T-helper 2 cell treated with Interferon-gamma antibody and Interleukin-4, amounts not matched to agents 100 ng/mL and 5 ng/mL, for 36 hours (primary cell): ENCODE results near the gene PROM2. TPM values are rescaled to one million over a fixed set of nuclear protein-coding genes. Genes with fewer than 3 reads are reported as not detected.
"Not testable (repeated sequence)": the region's sequence is repeated elsewhere in the genome, so short reads cannot be mapped to it uniquely, and the experiment has no call there.

Experiments
- intact Hi-C: fragments of 100-400 bp; cut with micrococcal nuclease; formaldehyde crosslinking; loops from one replicate; pipeline ENCODE4 v1.15.1; 2023
- total RNA-seq: library from RNA; stranded (reverse); gene quantifications from 2 replicates; pipeline ENCODE4 v1.2.3, GENCODE V29; 2022

The PROM2 gene, protein sequence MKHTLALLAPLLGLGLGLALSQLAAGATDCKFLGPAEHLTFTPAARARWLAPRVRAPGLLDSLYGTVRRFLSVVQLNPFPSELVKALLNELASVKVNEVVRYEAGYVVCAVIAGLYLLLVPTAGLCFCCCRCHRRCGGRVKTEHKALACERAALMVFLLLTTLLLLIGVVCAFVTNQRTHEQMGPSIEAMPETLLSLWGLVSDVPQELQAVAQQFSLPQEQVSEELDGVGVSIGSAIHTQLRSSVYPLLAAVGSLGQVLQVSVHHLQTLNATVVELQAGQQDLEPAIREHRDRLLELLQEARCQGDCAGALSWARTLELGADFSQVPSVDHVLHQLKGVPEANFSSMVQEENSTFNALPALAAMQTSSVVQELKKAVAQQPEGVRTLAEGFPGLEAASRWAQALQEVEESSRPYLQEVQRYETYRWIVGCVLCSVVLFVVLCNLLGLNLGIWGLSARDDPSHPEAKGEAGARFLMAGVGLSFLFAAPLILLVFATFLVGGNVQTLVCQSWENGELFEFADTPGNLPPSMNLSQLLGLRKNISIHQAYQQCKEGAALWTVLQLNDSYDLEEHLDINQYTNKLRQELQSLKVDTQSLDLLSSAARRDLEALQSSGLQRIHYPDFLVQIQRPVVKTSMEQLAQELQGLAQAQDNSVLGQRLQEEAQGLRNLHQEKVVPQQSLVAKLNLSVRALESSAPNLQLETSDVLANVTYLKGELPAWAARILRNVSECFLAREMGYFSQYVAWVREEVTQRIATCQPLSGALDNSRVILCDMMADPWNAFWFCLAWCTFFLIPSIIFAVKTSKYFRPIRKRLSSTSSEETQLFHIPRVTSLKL
- 0.34 and 0.48 TPM in 2 replicates for total RNA-seq

DNA sequence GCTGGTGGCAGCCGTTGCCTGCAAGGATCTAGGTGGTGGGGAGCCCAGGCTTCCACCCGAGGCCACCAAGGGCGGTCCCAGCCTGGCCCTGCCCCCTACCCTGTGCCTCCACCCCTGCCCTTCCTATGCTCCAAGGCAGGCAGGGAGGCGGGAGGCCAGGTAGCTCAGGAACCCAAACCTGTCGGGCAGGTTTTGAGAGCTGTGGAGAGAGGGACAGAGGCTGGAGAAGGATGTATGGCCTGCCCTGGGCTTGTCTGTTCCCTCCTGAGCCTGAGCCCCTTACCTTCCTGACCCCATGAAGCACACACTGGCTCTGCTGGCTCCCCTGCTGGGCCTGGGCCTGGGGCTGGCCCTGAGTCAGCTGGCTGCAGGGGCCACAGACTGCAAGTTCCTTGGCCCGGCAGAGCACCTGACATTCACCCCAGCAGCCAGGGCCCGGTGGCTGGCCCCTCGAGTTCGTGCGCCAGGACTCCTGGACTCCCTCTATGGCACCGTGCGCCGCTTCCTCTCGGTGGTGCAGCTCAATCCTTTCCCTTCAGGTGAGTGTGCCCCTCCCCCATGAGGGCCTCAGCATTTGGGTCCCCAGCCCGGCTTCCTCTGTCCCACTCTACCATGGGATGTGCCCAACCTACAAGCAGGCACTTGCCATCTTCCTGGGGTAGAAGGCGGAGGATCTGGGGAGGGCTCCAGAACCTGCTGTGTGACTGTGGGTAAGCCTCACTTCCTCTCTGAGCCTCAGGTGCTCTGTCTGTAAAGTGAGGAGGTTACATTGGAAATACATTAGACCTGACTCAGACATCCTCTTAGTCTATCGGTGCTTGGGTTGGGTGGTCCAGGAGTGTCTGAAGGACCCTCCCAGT is at the start of gene PROM2:
TSS of gene PROM2 (plus strand) at position 159 of the 860 bp plus-strand sequence. CDS start at position 296, 137 bp downstream.
- intact Hi-C loops = no loop called here

GRCh38 chr2:95225658-95226057 is 48.6 kb upstream of the PROM2 start:
- intact Hi-C loops = no loop called here

DNA sequence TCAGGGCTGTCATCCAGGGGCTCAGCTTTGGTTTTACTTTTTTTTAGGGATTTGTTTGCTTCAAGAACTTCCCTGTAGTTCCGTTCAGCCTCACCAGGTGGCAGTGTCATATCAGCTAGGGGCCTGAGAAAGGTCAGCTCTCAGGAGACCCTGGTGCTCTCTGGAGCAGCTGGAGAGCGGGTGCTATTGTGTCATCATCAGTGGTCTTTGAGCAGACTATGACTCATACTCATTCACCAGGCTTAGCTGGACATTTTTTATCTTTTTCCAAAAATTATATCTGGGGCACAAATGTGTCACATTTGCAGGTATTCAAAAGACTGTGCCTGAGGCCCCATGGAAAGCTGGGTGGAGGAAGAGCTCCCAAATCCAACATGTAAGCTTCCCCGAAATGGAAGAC is 42.5 kb upstream of the PROM2 start:
- intact Hi-C loops = no loop called here

DNA sequence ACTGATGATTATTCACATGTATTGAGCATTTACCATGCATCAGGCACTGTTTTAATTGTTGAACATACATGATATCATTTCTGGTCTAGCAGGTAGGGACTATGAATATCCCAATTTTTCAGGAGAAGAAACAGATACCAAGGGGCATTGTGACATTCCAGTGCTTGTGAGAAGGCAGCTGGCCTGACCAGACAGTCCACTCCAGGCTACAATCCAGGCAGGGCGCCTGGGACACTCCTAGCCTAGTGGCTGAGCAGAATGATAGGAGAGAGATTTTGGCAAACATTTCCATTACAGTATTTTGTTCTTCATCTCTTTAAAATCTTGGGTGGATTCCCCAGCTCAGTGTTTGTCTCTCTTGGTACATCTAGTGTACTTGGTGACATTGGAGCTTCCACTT is 42.0 kb upstream of the PROM2 start:
- intact Hi-C loops = no loop called here

GRCh38 chr2:95234286-95234785 is 39.9 kb upstream of the PROM2 start:
- intact Hi-C loops = no loop called here

DNA sequence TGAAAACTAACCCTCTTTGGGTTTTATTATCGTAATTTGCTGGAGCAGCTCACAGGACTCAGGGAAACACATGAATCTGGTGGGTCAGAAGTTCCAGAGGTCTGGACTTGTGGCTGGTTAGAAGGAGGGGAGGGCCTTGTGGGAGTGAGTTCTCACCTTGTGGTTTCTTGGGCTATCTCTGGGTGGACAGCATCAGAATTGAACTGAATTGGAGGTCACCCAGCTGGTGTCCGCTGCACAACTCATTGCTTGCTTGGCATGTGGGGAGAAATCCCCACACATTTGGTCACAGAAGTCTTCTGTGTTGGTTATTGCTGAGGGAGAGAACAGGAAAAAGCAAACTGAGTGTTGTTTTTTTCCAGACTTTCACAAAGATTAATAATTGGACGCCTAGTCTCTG is 39.4 kb upstream of the PROM2 start:
- intact Hi-C loops = no loop called here

- intact Hi-C loops = no loop called here
Measured at GRCh38 chr2:95238131-95238530, 36.1 kb upstream of the PROM2 start.

DNA sequence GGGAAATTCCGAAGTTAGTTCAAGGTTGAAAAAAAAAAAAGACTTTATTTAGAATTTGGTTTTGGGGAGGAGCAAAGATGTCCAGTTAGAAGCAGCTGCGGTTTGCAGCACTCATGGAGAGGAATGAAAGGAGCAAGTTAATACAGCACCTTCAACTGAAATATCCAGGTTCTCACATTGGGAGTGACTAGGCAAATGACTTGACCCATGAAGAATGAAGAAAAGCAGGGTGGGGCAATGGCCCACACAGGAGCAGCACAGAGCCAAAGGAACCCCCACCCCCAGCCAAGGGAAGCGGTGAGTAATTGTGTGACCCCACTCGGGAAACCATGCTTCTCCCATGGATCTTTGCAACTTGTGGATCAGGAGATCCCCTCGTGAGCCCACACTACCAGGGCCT is 34.2 kb upstream of the PROM2 start:
- intact Hi-C loops = no loop called here

- intact Hi-C loops = no loop called here
Measured at GRCh38 chr2:95240556-95240955, 33.7 kb upstream of the PROM2 start.

GRCh38 chr2:95242084-95242483 is 32.2 kb upstream of the PROM2 start:
- intact Hi-C loops = not testable (repeated sequence)

DNA sequence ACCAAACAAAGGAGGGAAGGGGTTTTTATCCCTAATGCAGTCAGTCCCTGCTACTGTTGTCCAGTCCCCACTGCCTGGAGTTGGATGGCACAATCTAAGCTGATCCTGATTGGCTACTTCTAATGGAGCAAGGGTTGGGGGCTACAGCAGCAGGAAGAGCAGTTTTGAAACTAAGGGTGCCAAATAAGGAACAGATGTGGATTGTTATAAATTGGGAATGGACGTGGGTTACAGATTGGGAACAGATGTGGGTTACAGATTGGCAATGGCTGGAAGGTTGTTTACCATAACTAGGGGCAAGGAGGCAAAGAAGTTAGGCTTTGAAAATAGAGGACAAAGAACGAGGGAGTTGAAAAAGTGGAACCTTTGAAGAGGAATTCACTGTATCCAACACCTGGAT is 16.0 kb upstream of the PROM2 start:
- intact Hi-C loops = no loop called here

- intact Hi-C loops = no loop called here
Measured at GRCh38 chr2:95260028-95261023, 13.9 kb upstream of the PROM2 start.

DNA sequence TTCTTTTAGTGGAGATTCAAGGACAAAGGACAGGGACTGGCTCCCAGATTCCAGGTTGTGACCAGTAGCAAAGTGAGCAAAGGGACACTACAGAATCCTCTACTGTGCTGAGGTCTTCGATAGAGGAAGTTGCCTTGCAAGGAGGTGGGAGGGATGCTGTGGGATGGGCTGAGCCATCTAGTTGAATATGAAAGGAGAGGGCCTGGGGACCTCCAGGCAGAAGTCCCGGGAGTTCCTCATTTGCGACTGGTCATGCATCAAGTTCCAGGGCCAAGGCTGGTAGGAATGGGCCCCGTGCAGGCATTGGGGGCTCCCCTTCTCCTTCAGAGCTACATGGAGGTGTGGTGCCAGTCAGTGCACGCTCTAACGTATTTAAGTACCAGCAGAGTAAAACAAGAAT is 12.6 kb upstream of the PROM2 start:
- intact Hi-C loops = no loop called here

GRCh38 chr2:95262896-95263542 is 11.2 kb upstream of the PROM2 start:
- intact Hi-C loops = no loop called here

DNA sequence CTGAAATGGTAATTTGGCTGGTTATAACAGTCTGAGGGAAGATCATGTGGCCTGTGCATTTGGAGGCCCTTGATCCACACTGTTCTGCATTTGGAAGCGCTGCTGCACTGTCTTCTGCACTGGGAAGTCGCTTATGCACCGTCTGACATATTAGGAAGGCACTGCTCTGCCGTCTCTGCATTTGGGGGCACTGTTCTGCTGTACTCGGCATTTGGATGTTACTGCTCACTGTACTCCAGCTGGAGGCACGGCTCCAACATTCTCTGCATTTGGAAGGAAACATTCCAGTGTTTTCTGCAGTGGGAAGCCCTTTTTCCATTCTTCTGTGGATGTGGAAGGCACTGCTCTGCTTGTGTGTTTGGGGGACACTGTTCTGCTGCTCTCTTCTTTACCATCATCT is 9.6 kb upstream of the PROM2 start:
- intact Hi-C loops = no loop called here

GRCh38 chr2:95265182-95265581 is 9.1 kb upstream of the PROM2 start:
- intact Hi-C loops = no loop called here

DNA sequence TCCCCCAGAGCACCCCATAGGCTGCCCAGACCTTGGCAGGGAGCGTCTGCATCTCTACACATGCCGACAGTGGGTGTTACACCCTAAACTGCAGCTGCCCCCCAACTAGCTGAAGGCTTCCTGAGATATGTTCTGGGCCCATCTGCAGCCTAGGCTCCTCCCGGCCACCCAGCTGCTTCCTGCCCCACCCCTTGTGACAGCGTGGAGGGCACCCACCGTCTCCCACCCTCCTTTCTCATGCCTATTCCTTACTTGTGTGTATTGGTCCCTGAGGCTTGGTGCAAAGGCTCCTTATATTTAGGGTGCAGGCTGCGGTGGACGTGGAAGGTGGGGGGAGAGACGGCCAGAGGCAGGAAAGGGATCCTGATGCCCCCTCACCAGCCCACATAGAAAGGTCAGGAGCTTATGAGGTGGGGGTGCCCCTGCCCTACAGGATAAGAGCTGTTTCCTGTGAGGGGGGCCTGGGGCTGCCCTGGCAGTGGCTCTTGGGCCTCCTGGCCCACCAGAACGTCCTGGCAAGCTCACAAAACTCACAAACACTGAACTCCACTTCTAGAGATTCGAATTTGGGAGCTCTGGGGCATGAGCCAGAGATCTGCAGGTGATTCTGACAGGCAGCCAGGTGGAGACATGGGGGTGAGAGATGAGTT is 7.3 kb upstream of the PROM2 start:
- intact Hi-C loops = no loop called here

DNA sequence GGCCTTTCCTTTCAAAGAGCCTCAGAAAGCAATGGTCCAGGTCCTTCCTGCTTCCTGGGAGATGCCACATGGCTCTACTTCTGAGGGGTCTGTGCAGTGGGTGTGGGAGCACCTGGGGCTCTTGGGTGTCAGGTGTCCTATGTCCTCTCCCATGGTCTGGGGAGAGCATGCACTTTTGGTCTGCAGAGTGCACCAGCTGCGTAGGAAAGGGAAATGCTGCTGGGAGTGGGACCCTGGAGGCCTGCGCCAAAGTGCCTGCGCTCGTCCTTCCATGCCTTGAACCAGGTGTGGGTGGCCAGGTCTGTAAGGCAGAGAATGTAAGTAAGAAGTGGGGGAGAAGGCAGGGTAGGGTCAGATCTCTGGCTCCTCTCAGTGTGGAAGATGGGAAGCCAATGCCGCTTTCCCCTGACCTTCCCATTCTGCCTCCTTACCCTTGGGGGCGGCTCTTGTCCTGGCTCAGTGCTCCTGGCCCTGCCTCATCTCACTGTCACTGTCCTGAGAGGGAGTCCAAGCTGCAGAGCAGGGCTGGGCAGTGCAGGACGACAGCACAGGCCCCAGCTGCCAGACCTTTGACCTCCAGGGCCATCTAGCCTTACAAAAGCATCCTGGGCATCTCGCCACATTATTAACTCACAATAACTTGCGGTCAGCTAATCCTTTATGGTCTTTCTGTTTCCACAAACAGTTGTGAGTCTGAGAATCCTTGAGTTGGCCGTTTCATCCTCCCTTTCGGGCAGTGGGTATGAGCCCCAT is 6.6 kb upstream of the PROM2 start:
- intact Hi-C loops = no loop called here
